Breast epithelium (tissue), 3 donors: Measurements from ENCODE around the gene GNAL.

Experiments
- CTCF ChIP-seq, 3 donors: fragments of 450-650 bp; IDR thresholded peaks; one replicate each; pipeline ENCODE4 v1.5.1; 2016 to 2017; ENCODE audit warnings: antibody characterized with exemption in 3 of 3, mild to moderate bottlenecking in 3 of 3, moderate library complexity in 3 of 3
- POLR2A ChIP-seq: fragments of 450-650 bp; IDR thresholded peaks from one replicate; pipeline ENCODE4 v1.6.1; 2016; ENCODE audit warnings: antibody characterized with exemption, mild to moderate bottlenecking, moderate library complexity

GRCh38 chr18:11663439-11664029 lies 25.5 kb upstream of the GNAL start:
- TF ChIP-seq CTCF (IDR thresholded peaks at IDR 0.05): no peak
- TF ChIP-seq POLR2A: no peak
